ENCODE measurements around the gene MTPN.

The MTPN gene

GRCh38 chr7:135981958-135982646, 4.9 kb upstream of the MTPN start:
- no peak for DNase-seq (ENCODE audit: low read depth)

GRCh38 chr7:135980665-135981180, 3.6 kb upstream of the MTPN start:
- DNase-seq (ENCODE audit: low read depth), result peak; percentile 15

- no peak for DNase-seq (ENCODE audit: low read depth)
These were observed 2.9 kb upstream of the MTPN start for GRCh38 chr7:135980012-135980551.

GRCh38 chr7:135979471-135980011, 2.4 kb upstream of the MTPN start:
- no peak for DNase-seq (ENCODE audit: low read depth)

- DNase-seq (ENCODE audit: low read depth), result no peak
These were observed 1.5 kb upstream of the MTPN start for GRCh38 chr7:135978624-135979023.

- DNase-seq (ENCODE audit: low read depth), result no peak
These were observed 545 bp upstream of the MTPN start for GRCh38 chr7:135977742-135978066.

GRCh38 chr7:135976312-135977006, 700 bp downstream of the MTPN start:
- peak; percentile 9 for DNase-seq (ENCODE audit: low read depth)

GRCh38 chr7:135975166-135975565, 2.0 kb downstream of the MTPN start:
- no peak for DNase-seq (ENCODE audit: low read depth)

GRCh38 chr7:135974667-135975066, 2.5 kb downstream of the MTPN start:
- DNase-seq (ENCODE audit: low read depth), result no peak

GRCh38 chr7:135971366-135971725, 5.8 kb downstream of the MTPN start:
- no peak for DNase-seq (ENCODE audit: low read depth)

GRCh38 chr7:135970682-135971365, 6.3 kb downstream of the MTPN start:
- DNase-seq (ENCODE audit: low read depth), result no peak

- DNase-seq (ENCODE audit: low read depth), result no peak
These were observed 7.1 kb downstream of the MTPN start for GRCh38 chr7:135970045-135970444.

- no peak for DNase-seq (ENCODE audit: low read depth)
These were observed 10.7 kb downstream of the MTPN start for GRCh38 chr7:135966341-135967043.

GRCh38 chr7:135965602-135966001, 11.6 kb downstream of the MTPN start:
- no peak for DNase-seq (ENCODE audit: low read depth)

- DNase-seq (ENCODE audit: low read depth), result no peak
These were observed 12.4 kb downstream of the MTPN start for GRCh38 chr7:135964791-135965190.

GRCh38 chr7:135964274-135964673, 12.9 kb downstream of the MTPN start:
- DNase-seq (ENCODE audit: low read depth), result no peak

GRCh38 chr7:135962802-135963201, 14.4 kb downstream of the MTPN start:
- no peak for DNase-seq (ENCODE audit: low read depth)

GRCh38 chr7:135960709-135961451, 16.3 kb downstream of the MTPN start:
- DNase-seq (ENCODE audit: low read depth), result no peak

- no peak for DNase-seq (ENCODE audit: low read depth)
These were observed 17.4 kb downstream of the MTPN start for GRCh38 chr7:135959646-135960363.

- DNase-seq (ENCODE audit: low read depth), result no peak
These were observed 19.0 kb downstream of the MTPN start for GRCh38 chr7:135958173-135958572.

- no peak for DNase-seq (ENCODE audit: low read depth)
These were observed 19.5 kb downstream of the MTPN start for GRCh38 chr7:135957627-135958026.

Measured in stimulated activated CD8-positive, alpha-beta memory T cell treated with anti-CD3 and anti-CD28 coated beads, Interleukin-7, amount 100 ng/mL, for 24 hours (primary cell).